ENCODE results near the gene GYG1.

GRCh38 chr3:149020839-149021252, 29.5 kb downstream of the GYG1 start:
- no peak for TF ChIP-seq JUNB (IDR thresholded peaks at IDR 0.05)
- no peak for TF ChIP-seq REST (IDR thresholded peaks at IDR 0.05)
- no peak for TF ChIP-seq CTCF (IDR thresholded peaks at IDR 0.05)
- TF ChIP-seq RAD21 (conservative IDR thresholded peaks at IDR 0.05 in 1 of 2, IDR thresholded peaks at IDR 0.05 in 1 of 2) = no peak
- TF ChIP-seq ATOH8 (CRISPR knock-in tag; IDR thresholded peaks at IDR 0.05; ENCODE audit: low read depth) = no peak
